ENCODE data around the gene PRB4.

- TF ChIP-seq CTCF (IDR thresholded peaks at IDR 0.05): no peak
- no peak for TF ChIP-seq EZH2 (IDR thresholded peaks at IDR 0.05; ENCODE audit: borderline replicate concordance, insufficient read depth, low read depth, low read length, poor library complexity, severe bottlenecking)
Measured at GRCh38 chr12:11269607-11270006, 40.6 kb downstream of the PRB4 start, which contains the start of gene PRB3.
